ACC112 (cell line): ENCODE results near the gene GTF2IRD2.
A peak's percentile ranks its signal among the peaks of the same experiment; 100 is the strongest.
"Not testable (repeated sequence)": the region's sequence is repeated elsewhere in the genome, so short reads cannot be mapped to it uniquely, and the experiment has no call there.

ENCODE experiments used
- H2AFZ ChIP-seq: fragments of 200-600 bp; sonication (generic); one replicate; pipeline ENCODE4 v1.6.0; 2017; ENCODE audit warnings: antibody characterized with exemption, low read length; ENCODE audit not compliant: unreplicated experiment
- H3K27ac ChIP-seq: fragments of 200-600 bp; sonication (generic); 2 replicates; pipeline ENCODE4 v1.5.1; 2014; ENCODE audit warnings: low read depth, mild to moderate bottlenecking, antibody characterized with exemption, low read length, moderate library complexity
- H3K27me3 ChIP-seq: fragments of 200-600 bp; sonication (generic); 2 replicates; pipeline ENCODE4 v1.6.1; 2014; ENCODE audit warnings: mild to moderate bottlenecking, antibody characterized with exemption, low read length, moderate library complexity, mixed read lengths; ENCODE audit not compliant: insufficient read depth
- H3K36me3 ChIP-seq: fragments of 200-600 bp; sonication (generic); 2 replicates; pipeline ENCODE4 v1.6.1; 2016; ENCODE audit warnings: mild to moderate bottlenecking, antibody characterized with exemption, low read length, moderate library complexity, mixed read lengths; ENCODE audit not compliant: insufficient read depth
- H3K4me1 ChIP-seq: fragments of 200-600 bp; sonication (generic); one replicate; pipeline ENCODE4 v1.6.1; 2016; ENCODE audit warnings: low read length, mixed read lengths; ENCODE audit not compliant: insufficient read depth, unreplicated experiment, control insufficient read depth
- H3K4me3 ChIP-seq: fragments of 200-600 bp; sonication (generic); 2 replicates; pipeline ENCODE4 v1.5.1; 2014; ENCODE audit warnings: mild to moderate bottlenecking, low read depth, low read length
- H3K79me2 ChIP-seq: fragments of 200-600 bp; sonication (generic); one replicate; pipeline ENCODE4 v1.6.0; 2016; ENCODE audit warnings: low read length; ENCODE audit not compliant: control insufficient read depth, unreplicated experiment, insufficient read depth

Gene GTF2IRD2

GRCh38 chr7:74850833-74851721 is at the start of gene GTF2IRD2:
GTF2IRD2 (minus strand) TSS chr7:74851605; CDS start chr7:74836378, 15,227 bp downstream.
- H3K4me3 ChIP-seq, H2AFZ ChIP-seq, H3K27me3 ChIP-seq, H3K79me2 ChIP-seq, H3K36me3 ChIP-seq, H3K4me1 ChIP-seq: not testable (repeated sequence)
- H3K27ac ChIP-seq: peak within 1 kb of the TSS; percentile 74

GRCh38 chr7:74890158-74891123 is 39.0 kb upstream of the GTF2IRD2 start:
- H3K79me2 ChIP-seq, H3K36me3 ChIP-seq, H3K27me3 ChIP-seq, H2AFZ ChIP-seq, H3K4me1 ChIP-seq: not testable (repeated sequence)
- Histone ChIP-seq H3K4me3 (peak overlapping the region; percentile 76), H3K27ac (peak overlapping the region; percentile 23; the same call in 1 of the 2 replicates)

GRCh38 chr7:74889518-74890129 is 38.2 kb upstream of the GTF2IRD2 start:
- H2AFZ ChIP-seq, H3K27ac ChIP-seq, H3K4me3 ChIP-seq, H3K36me3 ChIP-seq, H3K79me2 ChIP-seq, H3K27me3 ChIP-seq, H3K4me1 ChIP-seq: not testable (repeated sequence)

- H3K27ac ChIP-seq, H3K36me3 ChIP-seq, H3K79me2 ChIP-seq, H2AFZ ChIP-seq, H3K27me3 ChIP-seq, H3K4me1 ChIP-seq, H3K4me3 ChIP-seq: not testable (repeated sequence)
Observed at GRCh38 chr7:74885295-74885694, 33.9 kb upstream of the GTF2IRD2 start.

GRCh38 chr7:74882110-74882509 is 30.7 kb upstream of the GTF2IRD2 start:
- H2AFZ ChIP-seq, H3K4me3 ChIP-seq, H3K27me3 ChIP-seq, H3K4me1 ChIP-seq, H3K79me2 ChIP-seq, H3K36me3 ChIP-seq, H3K27ac ChIP-seq: not testable (repeated sequence)

GRCh38 chr7:74874748-74875512 is 23.5 kb upstream of the GTF2IRD2 start:
- H3K4me1 ChIP-seq, H3K4me3 ChIP-seq, H3K27ac ChIP-seq, H2AFZ ChIP-seq, H3K27me3 ChIP-seq, H3K79me2 ChIP-seq, H3K36me3 ChIP-seq: not testable (repeated sequence)

- H3K27me3 ChIP-seq, H3K79me2 ChIP-seq, H3K4me3 ChIP-seq, H2AFZ ChIP-seq, H3K36me3 ChIP-seq, H3K27ac ChIP-seq, H3K4me1 ChIP-seq: not testable (repeated sequence)
Observed at GRCh38 chr7:74874104-74874747, 22.8 kb upstream of the GTF2IRD2 start.

GRCh38 chr7:74872542-74872941 is 21.1 kb upstream of the GTF2IRD2 start:
- H3K4me1 ChIP-seq, H3K27ac ChIP-seq, H3K4me3 ChIP-seq, H3K27me3 ChIP-seq, H3K36me3 ChIP-seq, H2AFZ ChIP-seq, H3K79me2 ChIP-seq: not testable (repeated sequence)

- not testable (repeated sequence) for H3K27ac ChIP-seq, H3K4me1 ChIP-seq, H3K4me3 ChIP-seq, H2AFZ ChIP-seq, H3K36me3 ChIP-seq, H3K27me3 ChIP-seq, H3K79me2 ChIP-seq
Observed at GRCh38 chr7:74865777-74866176, 14.4 kb upstream of the GTF2IRD2 start.

- H3K79me2 ChIP-seq, H3K4me3 ChIP-seq, H3K27ac ChIP-seq: not testable (repeated sequence)
Observed at GRCh38 chr7:74849853-74850252, 1.6 kb downstream of the GTF2IRD2 start.

More at GRCh38 chr7:74849853-74850252, 1.6 kb downstream of the GTF2IRD2 start:
- not testable (repeated sequence) for H2AFZ ChIP-seq, H3K36me3 ChIP-seq, H3K4me1 ChIP-seq, H3K27me3 ChIP-seq
